Gastroesophageal sphincter (tissue), 3 donors: ENCODE data around the gene FAM236D.
"Not testable (repeated sequence)": the region's sequence is repeated elsewhere in the genome, so short reads cannot be mapped to it uniquely, and the experiment has no call there.

ENCODE experiments used
- CTCF ChIP-seq, 4 experiments: fragments of 200-600 bp in 2 of 4; fragments of 450-650 bp in 2 of 4; sonication (generic) in 1 of 4; IDR thresholded peaks; one replicate each; pipeline ENCODE4 v1.5.1; 2017 to 2019; ENCODE audit warnings: antibody characterized with exemption in 4 of 4, mild to moderate bottlenecking in 2 of 4, moderate library complexity in 2 of 4
- EP300 ChIP-seq: sonication (generic); formaldehyde crosslinking; IDR thresholded peaks from one replicate; pipeline ENCODE4 v1.6.1; 2017; ENCODE audit warnings: antibody characterized with exemption, mild to moderate bottlenecking
- POLR2A ChIP-seq, 2 donors: fragments of 450-650 bp; IDR thresholded peaks; one replicate each; pipeline ENCODE4 v1.6.1; 2017; ENCODE audit warnings: antibody characterized with exemption in 2 of 2, mild to moderate bottlenecking in 2 of 2, moderate library complexity in 1 of 2
- POLR2AphosphoS5 ChIP-seq: sonication (generic); formaldehyde crosslinking; IDR thresholded peaks from one replicate; pipeline ENCODE4 v1.6.1; 2017; ENCODE audit warnings: antibody characterized with exemption

- not testable (repeated sequence) for TF ChIP-seq POLR2A (IDR thresholded peaks at IDR 0.05); CTCF (IDR thresholded peaks at IDR 0.05); POLR2AphosphoS5; EP300
Observed at GRCh38 chrX:72777467-72777790, 30.6 kb downstream of the FAM236D start.
